ENCODE results near the gene ATP6V1G1.

DNA sequence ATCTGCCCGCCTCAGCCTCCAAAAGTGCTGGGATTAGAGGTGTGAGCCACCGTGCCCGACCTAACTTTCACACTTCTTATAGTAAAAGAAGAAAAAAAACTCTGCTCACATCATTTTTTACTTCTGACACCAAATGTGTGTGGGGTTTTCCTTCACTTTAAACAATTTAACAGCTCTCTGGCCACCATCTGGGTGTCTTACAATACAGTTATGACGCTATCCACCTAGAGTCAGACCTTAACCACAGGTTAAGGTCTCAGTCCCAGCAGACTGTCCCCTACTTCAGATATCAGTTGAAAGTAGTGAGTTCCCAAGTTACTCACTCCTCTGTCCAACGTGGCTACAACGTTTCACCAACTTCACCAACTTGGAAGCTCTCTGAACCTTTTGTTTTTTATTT lies 15.4 kb upstream of the ATP6V1G1 start:
- TF ChIP-seq, protein P1, sequence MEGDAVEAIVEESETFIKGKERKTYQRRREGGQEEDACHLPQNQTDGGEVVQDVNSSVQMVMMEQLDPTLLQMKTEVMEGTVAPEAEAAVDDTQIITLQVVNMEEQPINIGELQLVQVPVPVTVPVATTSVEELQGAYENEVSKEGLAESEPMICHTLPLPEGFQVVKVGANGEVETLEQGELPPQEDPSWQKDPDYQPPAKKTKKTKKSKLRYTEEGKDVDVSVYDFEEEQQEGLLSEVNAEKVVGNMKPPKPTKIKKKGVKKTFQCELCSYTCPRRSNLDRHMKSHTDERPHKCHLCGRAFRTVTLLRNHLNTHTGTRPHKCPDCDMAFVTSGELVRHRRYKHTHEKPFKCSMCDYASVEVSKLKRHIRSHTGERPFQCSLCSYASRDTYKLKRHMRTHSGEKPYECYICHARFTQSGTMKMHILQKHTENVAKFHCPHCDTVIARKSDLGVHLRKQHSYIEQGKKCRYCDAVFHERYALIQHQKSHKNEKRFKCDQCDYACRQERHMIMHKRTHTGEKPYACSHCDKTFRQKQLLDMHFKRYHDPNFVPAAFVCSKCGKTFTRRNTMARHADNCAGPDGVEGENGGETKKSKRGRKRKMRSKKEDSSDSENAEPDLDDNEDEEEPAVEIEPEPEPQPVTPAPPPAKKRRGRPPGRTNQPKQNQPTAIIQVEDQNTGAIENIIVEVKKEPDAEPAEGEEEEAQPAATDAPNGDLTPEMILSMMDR (IDR thresholded peaks at IDR 0.05; ENCODE audit: insufficient read depth, low read length, poor library complexity, severe bottlenecking), result no peak
- no peak for TF ChIP-seq EZH2phosphoT487 (conservative IDR thresholded peaks at IDR 0.05; ENCODE audit: low read length)
